GM23338 (cell line): ENCODE results near the gene EIF4G3. TPM values are rescaled to one million over a fixed set of nuclear protein-coding genes. Genes with fewer than 3 reads are reported as not detected.

ENCODE experiments used
- CREB1 ChIP-seq: fragments of 250-450 bp; sonication (Bioruptor Pico); IDR thresholded peaks from 2 replicates; pipeline ENCODE4 v1.5.0; 2020; ENCODE audit warnings: low read depth, mild to moderate bottlenecking, moderate library complexity
- EZH2 ChIP-seq: fragments of 200-600 bp; sonication (generic); IDR thresholded peaks from one replicate; pipeline ENCODE4 v1.8.0; 2017; ENCODE audit warnings: antibody characterized with exemption, mild to moderate bottlenecking, low read depth; ENCODE audit not compliant: unreplicated experiment
- EZH2phosphoT487 ChIP-seq: fragments of 200-600 bp; sonication (generic); IDR thresholded peaks from one replicate; pipeline ENCODE4 v1.8.1; 2018; ENCODE audit warnings: antibody characterized with exemption; ENCODE audit not compliant: unreplicated experiment
- NANOG ChIP-seq: IDR thresholded peaks from 2 replicates; pipeline ENCODE4 v1.6.1; 2016; ENCODE audit warnings: antibody characterized with exemption, borderline replicate concordance
- POLR2AphosphoS5 ChIP-seq: IDR thresholded peaks from 2 replicates; pipeline ENCODE4 v1.6.1; 2016; ENCODE audit warnings: antibody characterized with exemption, low read depth
- STAT1 ChIP-seq: IDR thresholded peaks from one replicate; pipeline ENCODE4 v1.6.1; 2016; ENCODE audit warnings: antibody characterized with exemption; ENCODE audit not compliant: unreplicated experiment
- ZNF331 ChIP-seq: fragments of 250-450 bp; sonication (Bioruptor Pico); IDR thresholded peaks from 2 replicates; pipeline ENCODE4 v1.5.0; 2020; ENCODE audit warnings: low read depth, mild to moderate bottlenecking, moderate library complexity
- polyA plus RNA-seq: library from polyadenylated mRNA; unstranded; fragments of >200 nt; fragmentation: Nextera tagmentation; extraction: Ambion mirVana; gene quantifications from 2 replicates; pipeline ENCODE4 v1.2.1, GENCODE V29; 2016
- total RNA-seq: library from RNA; depleted of rRNA; stranded (reverse); fragments of >200 nt; shearing (Covaris generic); gene quantifications from 2 replicates; pipeline ENCODE4 v1.2.3, GENCODE V29; 2014
- TF ChIP-seq, protein P1 (sequence below): fragments of 250-450 bp; sonication (Bioruptor Pico); IDR thresholded peaks from 2 replicates; pipeline ENCODE4 v1.5.0; 2020; ENCODE audit warnings: mild to moderate bottlenecking, moderate library complexity
- TF ChIP-seq, protein P2 (sequence below): IDR thresholded peaks from one replicate; pipeline ENCODE4 v1.6.1; 2018; ENCODE audit warnings: antibody characterized with exemption; ENCODE audit not compliant: unreplicated experiment

EIF4G3 gene
- total and polyA plus RNA-seq, 2 experiments from 2014 or later: 37.9 to 68.1 TPM

DNA sequence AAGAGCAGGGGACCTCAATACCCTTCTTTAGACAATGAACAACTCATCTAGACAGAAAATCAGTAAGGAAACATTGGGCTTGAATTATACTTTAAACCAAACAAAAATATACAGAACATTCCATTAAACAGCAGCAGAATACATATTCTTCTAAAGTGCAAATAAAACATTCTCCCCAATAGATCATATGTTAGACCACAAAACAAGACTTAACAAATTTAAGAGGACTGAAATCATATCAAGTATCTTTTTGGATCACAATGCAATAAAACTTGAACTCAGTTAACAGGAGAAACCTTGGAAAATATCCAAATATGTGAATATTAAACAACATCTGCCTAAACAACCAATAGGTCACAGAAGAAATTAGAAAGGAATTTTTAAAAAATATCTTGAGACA is 341.9 kb downstream of the EIF4G3 start (continued):
- TF ChIP-seq, protein P1, sequence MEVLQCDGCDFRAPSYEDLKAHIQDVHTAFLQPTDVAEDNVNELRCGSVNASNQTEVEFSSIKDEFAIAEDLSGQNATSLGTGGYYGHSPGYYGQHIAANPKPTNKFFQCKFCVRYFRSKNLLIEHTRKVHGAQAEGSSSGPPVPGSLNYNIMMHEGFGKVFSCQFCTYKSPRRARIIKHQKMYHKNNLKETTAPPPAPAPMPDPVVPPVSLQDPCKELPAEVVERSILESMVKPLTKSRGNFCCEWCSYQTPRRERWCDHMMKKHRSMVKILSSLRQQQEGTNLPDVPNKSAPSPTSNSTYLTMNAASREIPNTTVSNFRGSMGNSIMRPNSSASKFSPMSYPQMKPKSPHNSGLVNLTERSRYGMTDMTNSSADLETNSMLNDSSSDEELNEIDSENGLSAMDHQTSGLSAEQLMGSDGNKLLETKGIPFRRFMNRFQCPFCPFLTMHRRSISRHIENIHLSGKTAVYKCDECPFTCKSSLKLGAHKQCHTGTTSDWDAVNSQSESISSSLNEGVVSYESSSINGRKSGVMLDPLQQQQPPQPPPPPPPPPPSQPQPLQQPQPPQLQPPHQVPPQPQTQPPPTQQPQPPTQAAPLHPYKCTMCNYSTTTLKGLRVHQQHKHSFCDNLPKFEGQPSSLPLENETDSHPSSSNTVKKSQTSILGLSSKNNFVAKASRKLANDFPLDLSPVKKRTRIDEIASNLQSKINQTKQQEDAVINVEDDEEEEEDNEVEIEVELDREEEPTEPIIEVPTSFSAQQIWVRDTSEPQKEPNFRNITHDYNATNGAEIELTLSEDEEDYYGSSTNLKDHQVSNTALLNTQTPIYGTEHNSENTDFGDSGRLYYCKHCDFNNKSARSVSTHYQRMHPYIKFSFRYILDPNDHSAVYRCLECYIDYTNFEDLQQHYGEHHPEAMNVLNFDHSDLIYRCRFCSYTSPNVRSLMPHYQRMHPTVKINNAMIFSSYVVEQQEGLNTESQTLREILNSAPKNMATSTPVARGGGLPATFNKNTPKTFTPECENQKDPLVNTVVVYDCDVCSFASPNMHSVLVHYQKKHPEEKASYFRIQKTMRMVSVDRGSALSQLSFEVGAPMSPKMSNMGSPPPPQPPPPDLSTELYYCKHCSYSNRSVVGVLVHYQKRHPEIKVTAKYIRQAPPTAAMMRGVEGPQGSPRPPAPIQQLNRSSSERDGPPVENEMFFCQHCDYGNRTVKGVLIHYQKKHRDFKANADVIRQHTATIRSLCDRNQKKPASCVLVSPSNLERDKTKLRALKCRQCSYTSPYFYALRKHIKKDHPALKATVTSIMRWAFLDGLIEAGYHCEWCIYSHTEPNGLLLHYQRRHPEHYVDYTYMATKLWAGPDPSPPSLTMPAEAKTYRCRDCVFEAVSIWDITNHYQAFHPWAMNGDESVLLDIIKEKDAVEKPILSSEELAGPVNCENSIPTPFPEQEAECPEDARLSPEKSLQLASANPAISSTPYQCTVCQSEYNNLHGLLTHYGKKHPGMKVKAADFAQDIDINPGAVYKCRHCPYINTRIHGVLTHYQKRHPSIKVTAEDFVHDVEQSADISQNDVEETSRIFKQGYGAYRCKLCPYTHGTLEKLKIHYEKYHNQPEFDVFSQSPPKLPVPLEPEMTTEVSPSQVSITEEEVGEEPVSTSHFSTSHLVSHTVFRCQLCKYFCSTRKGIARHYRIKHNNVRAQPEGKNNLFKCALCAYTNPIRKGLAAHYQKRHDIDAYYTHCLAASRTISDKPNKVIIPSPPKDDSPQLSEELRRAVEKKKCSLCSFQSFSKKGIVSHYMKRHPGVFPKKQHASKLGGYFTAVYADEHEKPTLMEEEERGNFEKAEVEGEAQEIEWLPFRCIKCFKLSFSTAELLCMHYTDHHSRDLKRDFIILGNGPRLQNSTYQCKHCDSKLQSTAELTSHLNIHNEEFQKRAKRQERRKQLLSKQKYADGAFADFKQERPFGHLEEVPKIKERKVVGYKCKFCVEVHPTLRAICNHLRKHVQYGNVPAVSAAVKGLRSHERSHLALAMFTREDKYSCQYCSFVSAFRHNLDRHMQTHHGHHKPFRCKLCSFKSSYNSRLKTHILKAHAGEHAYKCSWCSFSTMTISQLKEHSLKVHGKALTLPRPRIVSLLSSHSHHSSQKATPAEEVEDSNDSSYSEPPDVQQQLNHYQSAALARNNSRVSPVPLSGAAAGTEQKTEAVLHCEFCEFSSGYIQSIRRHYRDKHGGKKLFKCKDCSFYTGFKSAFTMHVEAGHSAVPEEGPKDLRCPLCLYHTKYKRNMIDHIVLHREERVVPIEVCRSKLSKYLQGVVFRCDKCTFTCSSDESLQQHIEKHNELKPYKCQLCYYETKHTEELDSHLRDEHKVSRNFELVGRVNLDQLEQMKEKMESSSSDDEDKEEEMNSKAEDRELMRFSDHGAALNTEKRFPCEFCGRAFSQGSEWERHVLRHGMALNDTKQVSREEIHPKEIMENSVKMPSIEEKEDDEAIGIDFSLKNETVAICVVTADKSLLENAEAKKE (CRISPR knock-in tag): no peak
- TF ChIP-seq POLR2AphosphoS5 (no peak), EZH2phosphoT487 (no peak), STAT1 (no peak), ZNF331 (no peak), NANOG (no peak), EZH2 (no peak), CREB1 (no peak)
- TF ChIP-seq, protein P2, sequence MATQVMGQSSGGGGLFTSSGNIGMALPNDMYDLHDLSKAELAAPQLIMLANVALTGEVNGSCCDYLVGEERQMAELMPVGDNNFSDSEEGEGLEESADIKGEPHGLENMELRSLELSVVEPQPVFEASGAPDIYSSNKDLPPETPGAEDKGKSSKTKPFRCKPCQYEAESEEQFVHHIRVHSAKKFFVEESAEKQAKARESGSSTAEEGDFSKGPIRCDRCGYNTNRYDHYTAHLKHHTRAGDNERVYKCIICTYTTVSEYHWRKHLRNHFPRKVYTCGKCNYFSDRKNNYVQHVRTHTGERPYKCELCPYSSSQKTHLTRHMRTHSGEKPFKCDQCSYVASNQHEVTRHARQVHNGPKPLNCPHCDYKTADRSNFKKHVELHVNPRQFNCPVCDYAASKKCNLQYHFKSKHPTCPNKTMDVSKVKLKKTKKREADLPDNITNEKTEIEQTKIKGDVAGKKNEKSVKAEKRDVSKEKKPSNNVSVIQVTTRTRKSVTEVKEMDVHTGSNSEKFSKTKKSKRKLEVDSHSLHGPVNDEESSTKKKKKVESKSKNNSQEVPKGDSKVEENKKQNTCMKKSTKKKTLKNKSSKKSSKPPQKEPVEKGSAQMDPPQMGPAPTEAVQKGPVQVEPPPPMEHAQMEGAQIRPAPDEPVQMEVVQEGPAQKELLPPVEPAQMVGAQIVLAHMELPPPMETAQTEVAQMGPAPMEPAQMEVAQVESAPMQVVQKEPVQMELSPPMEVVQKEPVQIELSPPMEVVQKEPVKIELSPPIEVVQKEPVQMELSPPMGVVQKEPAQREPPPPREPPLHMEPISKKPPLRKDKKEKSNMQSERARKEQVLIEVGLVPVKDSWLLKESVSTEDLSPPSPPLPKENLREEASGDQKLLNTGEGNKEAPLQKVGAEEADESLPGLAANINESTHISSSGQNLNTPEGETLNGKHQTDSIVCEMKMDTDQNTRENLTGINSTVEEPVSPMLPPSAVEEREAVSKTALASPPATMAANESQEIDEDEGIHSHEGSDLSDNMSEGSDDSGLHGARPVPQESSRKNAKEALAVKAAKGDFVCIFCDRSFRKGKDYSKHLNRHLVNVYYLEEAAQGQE: no peak
